Endometrium (tissue), 2 donors: ENCODE results near the gene CTNNBIP1.
"Not testable (repeated sequence)": the region's sequence is repeated elsewhere in the genome, so short reads cannot be mapped to it uniquely, and the experiment has no call there.

ENCODE experiments used
- FAIRE-seq: peaks from 2 replicates; lab custom pipeline; 2012; peaks lifted over from hg19 to GRCh38; lab: Jason Lieb, UNC
- donor health status: control.
- donor health status: control.

Gene CTNNBIP1

GRCh38 chr1:9910076-9910422 is at the start of gene CTNNBIP1:
Gene CTNNBIP1 (minus strand): TSS chr1:9910269. CDS start chr1:9872064, 38,205 bp downstream.
- FAIRE-seq, result no peak

- FAIRE-seq, result no peak
These were observed 47.7 kb upstream of the CTNNBIP1 start for GRCh38 chr1:9957726-9958125.

GRCh38 chr1:9946315-9946714 is 36.2 kb upstream of the CTNNBIP1 start:
- FAIRE-seq, result no peak

GRCh38 chr1:9942939-9943788 is 33.1 kb upstream of the CTNNBIP1 start, which contains the start of the genes LZIC and NMNAT1:
Gene LZIC (minus strand): TSS chr1:9943391. CDS start chr1:9936619, 6,772 bp downstream.
Gene NMNAT1 (plus strand): TSS chr1:9943475. CDS start chr1:9972074, 28,599 bp downstream.
- no peak for FAIRE-seq

GRCh38 chr1:9942399-9942938 is 32.4 kb upstream of the CTNNBIP1 start:
- peak; percentile 62 for FAIRE-seq

- no peak for FAIRE-seq
These were observed 19.6 kb upstream of the CTNNBIP1 start for GRCh38 chr1:9929431-9930385.

- no peak for FAIRE-seq
These were observed 17.2 kb upstream of the CTNNBIP1 start for GRCh38 chr1:9927259-9927658.

- FAIRE-seq, result no peak
These were observed 12.3 kb upstream of the CTNNBIP1 start for GRCh38 chr1:9922342-9922741.

GRCh38 chr1:9920606-9921005 is 10.5 kb upstream of the CTNNBIP1 start:
- FAIRE-seq, result no peak

GRCh38 chr1:9917901-9918300 is 7.8 kb upstream of the CTNNBIP1 start:
- FAIRE-seq, result no peak

GRCh38 chr1:9917495-9917894 is 7.4 kb upstream of the CTNNBIP1 start:
- not testable (repeated sequence) for FAIRE-seq

- no peak for FAIRE-seq
These were observed 6.4 kb upstream of the CTNNBIP1 start for GRCh38 chr1:9916452-9916851.

GRCh38 chr1:9914610-9914937 is 4.5 kb upstream of the CTNNBIP1 start:
- FAIRE-seq, result no peak

- FAIRE-seq, result no peak
These were observed 2.3 kb upstream of the CTNNBIP1 start for GRCh38 chr1:9912264-9912936.

- peak; percentile 43 for FAIRE-seq
These were observed 532 bp upstream of the CTNNBIP1 start for GRCh38 chr1:9910423-9911178.

GRCh38 chr1:9909234-9910046 is 629 bp downstream of the CTNNBIP1 start:
- FAIRE-seq, result no peak

GRCh38 chr1:9908871-9909233 is 1.2 kb downstream of the CTNNBIP1 start:
- FAIRE-seq, result no peak

- FAIRE-seq, result no peak
These were observed 2.6 kb downstream of the CTNNBIP1 start for GRCh38 chr1:9907441-9907840.

- no peak for FAIRE-seq
These were observed 3.6 kb downstream of the CTNNBIP1 start for GRCh38 chr1:9906466-9906865.

GRCh38 chr1:9905010-9905409 is 5.1 kb downstream of the CTNNBIP1 start:
- FAIRE-seq, result no peak
